WI38 (cell line): Measurements from ENCODE around the gene FAM216B.

Experiments used
- H3K4me3 ChIP-seq: 2 replicates; pipeline ENCODE4 v1.5.1; 2011; ENCODE audit warnings: low read depth, mild to moderate bottlenecking, control low read depth, low read length
- TF ChIP-seq, protein P1 (sequence below): IDR thresholded peaks from 2 replicates; pipeline ENCODE4 v1.5.1; 2012; ENCODE audit warnings: low read depth, mild to moderate bottlenecking, control low read depth, low read length

The FAM216B gene

DNA sequence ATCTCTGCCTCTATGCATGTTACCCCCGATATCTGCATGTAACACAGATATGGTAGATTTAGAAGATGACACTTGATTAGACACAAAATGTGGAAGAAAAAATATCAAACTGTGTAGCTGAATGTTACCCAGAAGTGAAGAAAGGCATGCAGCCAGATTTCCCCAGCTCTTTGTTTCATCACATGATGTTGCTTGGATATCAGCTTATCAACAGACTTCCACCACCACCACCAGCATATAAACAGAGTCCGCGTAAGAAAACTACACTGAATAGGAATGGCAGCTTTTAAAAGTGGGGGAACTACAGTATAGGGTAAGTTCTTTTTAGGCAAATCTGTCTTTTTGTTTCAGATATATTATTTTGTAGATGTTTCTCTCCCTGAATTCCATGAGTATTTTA lies at the start of gene FAM216B:
FAM216B (plus strand) TSS at position 233 of the 400 bp plus-strand sequence. CDS start 2,484 bp downstream, outside the sequence.
- H3K4me3 ChIP-seq = no peak within 1 kb of the TSS
- TF ChIP-seq, protein P1, sequence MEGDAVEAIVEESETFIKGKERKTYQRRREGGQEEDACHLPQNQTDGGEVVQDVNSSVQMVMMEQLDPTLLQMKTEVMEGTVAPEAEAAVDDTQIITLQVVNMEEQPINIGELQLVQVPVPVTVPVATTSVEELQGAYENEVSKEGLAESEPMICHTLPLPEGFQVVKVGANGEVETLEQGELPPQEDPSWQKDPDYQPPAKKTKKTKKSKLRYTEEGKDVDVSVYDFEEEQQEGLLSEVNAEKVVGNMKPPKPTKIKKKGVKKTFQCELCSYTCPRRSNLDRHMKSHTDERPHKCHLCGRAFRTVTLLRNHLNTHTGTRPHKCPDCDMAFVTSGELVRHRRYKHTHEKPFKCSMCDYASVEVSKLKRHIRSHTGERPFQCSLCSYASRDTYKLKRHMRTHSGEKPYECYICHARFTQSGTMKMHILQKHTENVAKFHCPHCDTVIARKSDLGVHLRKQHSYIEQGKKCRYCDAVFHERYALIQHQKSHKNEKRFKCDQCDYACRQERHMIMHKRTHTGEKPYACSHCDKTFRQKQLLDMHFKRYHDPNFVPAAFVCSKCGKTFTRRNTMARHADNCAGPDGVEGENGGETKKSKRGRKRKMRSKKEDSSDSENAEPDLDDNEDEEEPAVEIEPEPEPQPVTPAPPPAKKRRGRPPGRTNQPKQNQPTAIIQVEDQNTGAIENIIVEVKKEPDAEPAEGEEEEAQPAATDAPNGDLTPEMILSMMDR = no peak

DNA sequence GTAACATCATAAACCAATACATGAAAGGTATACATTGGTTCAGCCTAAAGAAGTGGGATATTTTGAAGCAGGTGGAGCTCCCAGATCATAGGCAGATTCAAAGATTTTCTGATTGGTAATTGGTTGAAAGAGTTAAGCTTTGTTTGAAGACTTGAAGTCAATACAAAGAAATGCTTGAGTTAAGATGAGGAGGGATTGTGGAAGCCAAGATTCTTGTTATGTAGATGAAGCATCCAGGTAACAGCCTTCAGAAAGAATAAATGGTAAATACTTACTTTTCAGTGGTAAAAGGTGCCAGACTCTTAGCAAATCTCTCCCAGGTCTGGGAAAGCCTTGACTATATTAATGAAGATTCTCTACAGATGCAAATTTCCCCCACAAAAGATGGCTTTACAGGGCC lies 49.3 kb upstream of the FAM216B start:
- H3K4me3 ChIP-seq = no peak overlapping the region
- TF ChIP-seq, protein P1 = no peak

DNA sequence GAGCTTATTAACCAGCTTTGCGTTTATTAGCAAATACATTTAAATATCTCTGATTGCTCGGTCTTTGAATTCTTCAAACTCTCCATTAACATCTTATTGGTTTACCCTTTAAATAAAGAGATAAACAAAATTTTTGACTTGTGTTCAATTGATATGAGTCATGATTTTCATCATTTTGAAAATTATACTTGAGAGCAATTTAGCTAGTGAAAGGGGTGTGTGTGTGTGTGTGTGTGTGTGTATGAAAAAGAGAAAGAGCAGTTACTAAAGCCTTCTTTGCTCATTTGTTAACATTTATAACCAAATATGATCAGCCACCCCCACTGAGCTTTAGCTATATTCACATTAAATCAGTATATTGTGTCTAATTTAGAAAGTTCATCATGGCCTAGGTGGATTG lies 48.3 kb upstream of the FAM216B start:
- no peak overlapping the region for H3K4me3 ChIP-seq
- TF ChIP-seq, protein P1 = no peak

DNA sequence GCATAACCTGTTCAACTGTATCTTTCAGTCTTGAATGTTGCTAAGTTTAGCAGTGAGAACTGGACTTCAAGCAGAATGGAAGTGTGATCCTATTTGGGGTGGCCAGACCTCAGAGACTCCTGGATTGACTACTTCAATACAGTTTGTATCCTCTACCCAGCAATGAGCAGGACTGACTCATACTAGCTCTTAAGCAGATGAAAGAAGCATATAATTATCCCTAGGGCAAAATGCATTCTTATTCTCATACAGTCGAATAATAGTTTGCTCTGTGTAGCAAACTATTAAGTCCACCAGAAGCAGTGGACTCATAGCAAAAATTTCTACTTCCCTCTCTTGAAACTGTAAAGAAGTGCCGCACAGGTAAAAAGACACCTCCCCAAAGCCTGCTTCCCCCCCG lies 46.4 kb upstream of the FAM216B start:
- H3K4me3 ChIP-seq = no peak overlapping the region
- TF ChIP-seq, protein P1 = no peak

DNA sequence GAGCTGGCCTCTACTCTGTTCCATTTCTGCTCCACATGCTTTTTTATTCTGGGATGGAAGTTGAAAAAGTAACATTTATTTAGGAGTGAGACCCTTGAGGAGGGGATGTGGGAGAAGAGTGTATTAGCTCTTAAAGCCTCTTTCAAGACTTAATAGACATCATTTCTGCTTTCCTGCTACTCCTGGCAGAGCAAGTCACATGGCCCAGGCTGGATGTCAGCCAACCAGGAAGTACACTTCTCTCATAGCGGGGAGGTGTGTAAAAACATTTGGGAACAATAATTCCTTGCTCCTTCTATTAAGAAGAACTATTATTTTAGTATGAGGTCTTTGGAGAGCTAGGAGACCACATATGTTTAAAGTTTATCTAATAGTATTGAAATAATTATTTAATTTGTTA lies 40.6 kb upstream of the FAM216B start:
- TF ChIP-seq, protein P1 = no peak
- no peak overlapping the region for H3K4me3 ChIP-seq

DNA sequence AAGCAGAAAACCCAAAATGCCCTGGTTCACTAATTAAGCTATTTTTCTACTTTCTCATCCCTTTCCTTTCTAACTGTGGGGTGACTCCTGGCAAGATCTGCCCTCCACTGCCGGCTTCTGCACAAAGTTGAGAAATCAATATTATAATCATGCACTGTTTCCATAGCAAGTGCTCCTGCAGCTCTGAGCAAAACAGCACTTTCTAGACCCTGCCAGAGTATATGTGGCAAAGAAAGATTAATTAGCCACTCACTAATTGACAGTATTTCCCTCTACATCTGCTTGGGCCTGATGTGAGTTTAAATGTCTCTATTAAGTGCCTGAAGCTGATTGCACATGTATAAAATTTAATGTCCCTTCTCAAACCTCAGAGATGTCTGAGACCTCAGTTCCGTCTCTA lies 39.5 kb upstream of the FAM216B start:
- H3K4me3 ChIP-seq = no peak overlapping the region
- TF ChIP-seq, protein P1 = no peak

DNA sequence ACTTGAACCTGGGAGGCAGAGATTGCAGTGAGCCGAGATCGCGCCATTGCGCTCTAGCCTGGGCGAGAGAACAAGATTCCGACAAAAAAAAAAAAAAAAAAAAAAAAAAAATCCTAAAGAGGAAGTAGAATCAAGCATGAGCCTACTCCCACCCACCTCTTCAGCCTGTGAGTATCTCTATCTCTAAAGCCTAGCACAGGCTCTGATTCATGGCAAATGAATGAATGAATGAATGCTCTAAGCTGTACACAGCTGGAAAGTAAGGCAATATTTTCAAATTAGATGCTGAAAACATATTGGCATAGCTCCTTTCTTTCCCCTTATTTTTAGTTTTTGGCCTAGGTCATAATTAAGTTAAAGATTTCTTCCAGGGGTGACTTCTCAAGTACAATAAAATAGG lies 35.7 kb upstream of the FAM216B start:
- TF ChIP-seq, protein P1 = no peak

More for the DNA sequence above, 35.7 kb upstream of the FAM216B start:
- no peak overlapping the region for H3K4me3 ChIP-seq
